Ascending aorta (tissue), 2 donors: ENCODE data around the gene IL22. TPM values are rescaled to one million over a fixed set of nuclear protein-coding genes. Genes with fewer than 3 reads are reported as not detected.
A peak's percentile ranks its signal among the peaks of the same experiment; 100 is the strongest.

Experiments
- DNase-seq, 2 donors: peaks; one replicate each; pipeline ENCODE4 v3.0.0-alpha.2; 2019; ENCODE audit warnings: low spot score in 2 of 2
- H3K27ac ChIP-seq, 2 donors: fragments of 200-600 bp; sonication (generic); one replicate each; pipeline ENCODE4 v1.5.1; 2016 to 2017; ENCODE audit warnings: mild to moderate bottlenecking in 1 of 2
- H3K27me3 ChIP-seq: fragments of 200-600 bp; sonication (generic); one replicate; pipeline ENCODE4 v1.5.1; 2017
- H3K36me3 ChIP-seq, 2 donors: fragments of 200-600 bp; sonication (generic); one replicate each; pipeline ENCODE4 v1.5.1; 2016
- H3K4me1 ChIP-seq, 2 donors: fragments of 200-600 bp; sonication (generic); one replicate each; pipeline ENCODE4 v1.5.1; 2016 to 2017; ENCODE audit warnings: mild to moderate bottlenecking in 1 of 2
- H3K4me3 ChIP-seq, 2 donors: fragments of 200-600 bp; sonication (generic); one replicate each; pipeline ENCODE4 v1.5.1; 2016 to 2017; ENCODE audit warnings: mild to moderate bottlenecking in 1 of 2
- H3K9me3 ChIP-seq, 2 donors: fragments of 200-600 bp; sonication (generic); one replicate each; pipeline ENCODE4 v1.5.1; 2016
- intact Hi-C: fragments of 100-400 bp; cut with DNase I; formaldehyde crosslinking; loops from one replicate; pipeline ENCODE4 v1.15.1; 2023
- total RNA-seq: library from RNA; depleted of rRNA; stranded (reverse); fragments of >200 nt; gene quantifications from one replicate; pipeline ENCODE4 v1.1.0, GENCODE V29; 2016
- TF ChIP-seq, protein P1 (sequence below), 3 experiments: fragments of 200-600 bp in 2 of 3; fragments of 450-650 bp in 1 of 3; sonication (generic) in 2 of 3; IDR thresholded peaks; one replicate each; pipeline ENCODE4 v1.5.1; 2016 to 2019; ENCODE audit warnings: antibody characterized with exemption in 3 of 3, mild to moderate bottlenecking in 1 of 3, moderate library complexity in 1 of 3

Gene IL22
- total RNA-seq, 1 donor from 2014 or later, result not detected

DNA sequence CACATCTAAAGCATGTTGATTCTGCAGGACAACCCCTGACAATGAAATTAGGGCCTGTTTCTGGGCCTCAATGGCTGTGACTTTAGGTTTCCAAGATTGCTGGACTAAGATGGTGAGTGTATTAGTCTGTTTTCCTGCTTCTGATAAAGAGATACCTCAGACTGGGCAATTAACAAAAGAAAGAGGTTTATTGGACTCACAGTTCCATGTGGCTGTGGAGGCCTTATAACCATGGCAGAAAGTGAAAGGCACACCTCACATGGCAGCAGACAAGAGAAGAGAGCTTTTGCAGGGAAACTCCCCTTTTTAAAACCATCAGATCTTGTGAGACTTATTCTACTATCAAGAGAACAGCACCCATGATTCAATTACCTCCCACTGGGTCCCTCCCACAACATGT lies 10.6 kb downstream of the IL22 start:
- Histone ChIP-seq H3K4me1 (peaks cover 0 to 2% of the 10 kb centered on the region in 2 donors), H3K27ac (no peak overlapping the region), H3K9me3 (no peaks in the 10 kb centered on the region), H3K4me3 (no peak overlapping the region), H3K27me3 (no peaks in the 10 kb centered on the region), H3K36me3 (no peaks in the 10 kb centered on the region)
- intact Hi-C loops, result no loop called here
- TF ChIP-seq, protein P1, sequence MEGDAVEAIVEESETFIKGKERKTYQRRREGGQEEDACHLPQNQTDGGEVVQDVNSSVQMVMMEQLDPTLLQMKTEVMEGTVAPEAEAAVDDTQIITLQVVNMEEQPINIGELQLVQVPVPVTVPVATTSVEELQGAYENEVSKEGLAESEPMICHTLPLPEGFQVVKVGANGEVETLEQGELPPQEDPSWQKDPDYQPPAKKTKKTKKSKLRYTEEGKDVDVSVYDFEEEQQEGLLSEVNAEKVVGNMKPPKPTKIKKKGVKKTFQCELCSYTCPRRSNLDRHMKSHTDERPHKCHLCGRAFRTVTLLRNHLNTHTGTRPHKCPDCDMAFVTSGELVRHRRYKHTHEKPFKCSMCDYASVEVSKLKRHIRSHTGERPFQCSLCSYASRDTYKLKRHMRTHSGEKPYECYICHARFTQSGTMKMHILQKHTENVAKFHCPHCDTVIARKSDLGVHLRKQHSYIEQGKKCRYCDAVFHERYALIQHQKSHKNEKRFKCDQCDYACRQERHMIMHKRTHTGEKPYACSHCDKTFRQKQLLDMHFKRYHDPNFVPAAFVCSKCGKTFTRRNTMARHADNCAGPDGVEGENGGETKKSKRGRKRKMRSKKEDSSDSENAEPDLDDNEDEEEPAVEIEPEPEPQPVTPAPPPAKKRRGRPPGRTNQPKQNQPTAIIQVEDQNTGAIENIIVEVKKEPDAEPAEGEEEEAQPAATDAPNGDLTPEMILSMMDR (IDR thresholded peaks at IDR 0.05), result no peak
- no peak for DNase-seq

DNA sequence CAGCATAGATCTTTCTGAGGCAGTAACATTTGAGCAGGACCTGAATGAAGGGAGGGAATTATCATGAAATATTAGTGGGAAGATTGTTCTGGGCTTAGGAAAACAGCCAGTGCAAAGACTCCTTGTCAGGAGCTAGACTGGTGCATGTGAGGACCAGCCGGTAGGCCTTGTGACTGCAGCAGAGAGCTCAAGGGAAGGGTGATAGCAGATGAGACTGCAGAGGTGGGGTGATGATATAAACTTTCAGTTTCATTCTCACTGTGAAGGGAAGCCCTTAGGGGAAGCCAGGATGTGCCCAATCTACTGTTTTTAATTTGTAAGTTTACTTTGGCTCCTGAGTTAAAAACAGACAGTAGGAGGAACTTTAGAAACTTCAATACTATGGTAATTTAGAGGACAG lies 12.4 kb downstream of the IL22 start:
- no peaks in the 10 kb centered on the region for H3K36me3 ChIP-seq
- TF ChIP-seq, protein P1 (IDR thresholded peaks at IDR 0.05), result no peak
- no peak overlapping the region for H3K4me3 ChIP-seq
- no peaks in the 10 kb centered on the region for H3K9me3 ChIP-seq
- H3K4me1 ChIP-seq, result peaks cover 0 to 7% of the 10 kb centered on the region in 2 donors
- no peak overlapping the region for H3K27ac ChIP-seq
- no peak for DNase-seq
- intact Hi-C loops, result no loop called here
- no peaks in the 10 kb centered on the region for H3K27me3 ChIP-seq

DNA sequence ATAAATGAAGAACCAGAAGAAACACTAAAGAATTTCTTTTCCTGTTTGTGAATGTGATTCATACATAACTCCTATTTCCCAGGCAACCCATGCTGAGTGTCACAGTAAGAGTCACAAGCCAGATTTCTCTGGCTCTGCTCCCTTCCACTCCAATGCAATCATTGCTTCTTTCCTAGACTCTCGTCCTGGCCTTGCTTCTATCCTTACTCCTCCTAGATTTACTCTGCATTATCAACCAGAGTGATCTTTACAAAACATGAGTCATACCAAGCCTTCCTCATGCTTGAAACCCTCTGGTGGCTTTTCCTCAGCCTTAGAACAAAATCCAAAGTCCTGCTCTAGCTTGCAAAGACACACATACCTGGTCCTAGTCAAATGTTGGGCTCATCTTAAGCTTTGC lies 13.3 kb downstream of the IL22 start:
- Histone ChIP-seq H3K4me3 (no peak overlapping the region), H3K27ac (no peak overlapping the region), H3K4me1 (peaks cover 0 to 7% of the 10 kb centered on the region in 2 donors), H3K36me3 (no peaks in the 10 kb centered on the region), H3K27me3 (no peaks in the 10 kb centered on the region), H3K9me3 (no peaks in the 10 kb centered on the region)
- TF ChIP-seq, protein P1 (IDR thresholded peaks at IDR 0.05), result no peak
- intact Hi-C loops, result no loop called here
- no peak for DNase-seq

DNA sequence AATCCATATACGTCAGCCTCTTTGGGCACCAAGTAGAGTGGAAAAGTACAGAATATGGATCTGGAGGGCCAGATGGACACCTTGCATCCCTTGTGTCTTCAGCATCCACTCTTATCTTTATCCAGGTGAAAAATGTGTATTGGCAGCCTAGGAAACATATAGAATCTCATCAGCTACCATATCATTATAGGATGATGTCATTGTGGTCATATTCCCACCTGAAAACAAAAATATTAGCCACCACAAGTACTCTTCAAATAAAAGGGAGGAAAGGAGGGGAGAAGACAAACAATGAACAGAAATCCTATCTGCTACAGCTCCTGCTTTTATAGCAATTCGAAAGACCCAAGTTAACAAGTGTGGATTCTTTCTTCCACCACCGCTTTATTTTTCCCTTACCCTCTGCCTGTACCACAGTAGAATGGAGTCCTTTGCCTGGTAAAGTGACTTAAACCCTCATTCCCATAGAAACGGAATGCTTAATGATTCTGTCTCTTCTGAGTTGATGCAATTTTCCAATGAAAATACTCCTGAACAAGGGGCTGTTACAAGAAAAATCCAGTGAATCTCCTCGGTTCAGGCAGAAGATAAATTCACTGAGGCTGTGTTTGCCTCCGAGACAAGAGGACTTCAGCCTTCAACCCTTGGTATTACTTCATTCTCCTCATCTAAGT lies 14.0 kb downstream of the IL22 start:
- Histone ChIP-seq H3K4me3 (no peak overlapping the region), H3K9me3 (no peaks in the 10 kb centered on the region), H3K4me1 (peaks cover 0 to 7% of the 10 kb centered on the region in 2 donors), H3K27me3 (no peaks in the 10 kb centered on the region), H3K36me3 (no peaks in the 10 kb centered on the region), H3K27ac (no peak overlapping the region)
- no peak for DNase-seq
- intact Hi-C loops, result no loop called here
- TF ChIP-seq, protein P1 (IDR thresholded peaks at IDR 0.05), result no peak

DNA sequence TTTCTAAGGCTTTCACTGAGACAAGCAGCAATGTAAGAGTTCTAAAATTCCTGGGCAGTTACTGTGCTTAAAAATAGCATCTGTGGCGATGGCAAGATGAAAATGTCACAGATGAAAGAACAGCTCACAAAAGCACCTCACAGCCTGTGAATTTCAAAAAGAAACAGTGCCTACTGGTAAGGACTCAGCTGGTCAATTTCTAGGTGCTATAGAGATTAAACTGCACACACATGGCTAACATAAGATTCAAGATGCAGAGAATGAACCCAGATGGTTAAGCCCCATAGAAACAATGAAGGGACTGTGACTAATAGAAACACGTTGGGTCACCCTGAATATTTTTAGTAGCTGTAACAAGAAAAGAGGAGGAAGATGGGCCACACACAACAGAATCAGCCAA lies 15.8 kb downstream of the IL22 start:
- Histone ChIP-seq H3K36me3 (no peaks in the 10 kb centered on the region), H3K9me3 (no peaks in the 10 kb centered on the region), H3K4me3 (no peak overlapping the region), H3K4me1 (peaks cover 0 to 7% of the 10 kb centered on the region in 2 donors), H3K27me3 (no peaks in the 10 kb centered on the region), H3K27ac (no peak overlapping the region)
- TF ChIP-seq, protein P1 (IDR thresholded peaks at IDR 0.05), result no peak
- DNase-seq, result no peak
- intact Hi-C loops, result no loop called here

DNA sequence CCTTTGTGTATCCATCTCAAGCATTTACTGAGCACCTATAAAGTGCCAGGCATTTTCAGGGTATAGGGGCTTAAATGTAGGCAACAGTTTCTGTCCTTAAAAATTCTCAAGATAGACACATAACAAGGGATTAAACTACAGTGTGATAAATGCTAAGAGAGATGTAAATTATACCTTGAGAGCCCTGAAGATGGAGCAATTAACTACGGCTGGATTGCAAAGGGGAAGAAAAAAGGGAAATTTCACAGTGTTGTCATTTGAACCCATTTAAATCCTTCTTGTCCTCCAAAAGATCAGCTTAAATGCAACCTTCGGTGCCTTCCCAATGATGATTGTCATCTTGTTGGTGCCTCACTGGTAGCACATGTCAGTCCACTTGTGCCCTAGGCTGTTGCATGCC lies 16.3 kb downstream of the IL22 start:
- peak overlapping the region; percentile 29 to 58 for H3K4me3 ChIP-seq
- DNase-seq, result no peak
- no peak overlapping the region for H3K27ac ChIP-seq

More for the DNA sequence above, 16.3 kb downstream of the IL22 start:
- Histone ChIP-seq H3K4me1 (peaks cover 0 to 7% of the 10 kb centered on the region in 2 donors), H3K27me3 (no peaks in the 10 kb centered on the region), H3K9me3 (no peaks in the 10 kb centered on the region), H3K36me3 (no peaks in the 10 kb centered on the region)
- TF ChIP-seq, protein P1 (IDR thresholded peaks at IDR 0.05), result no peak
- intact Hi-C loops, result no loop called here
